Measurements from ENCODE around the gene ZMIZ1.

The ZMIZ1 gene

DNA sequence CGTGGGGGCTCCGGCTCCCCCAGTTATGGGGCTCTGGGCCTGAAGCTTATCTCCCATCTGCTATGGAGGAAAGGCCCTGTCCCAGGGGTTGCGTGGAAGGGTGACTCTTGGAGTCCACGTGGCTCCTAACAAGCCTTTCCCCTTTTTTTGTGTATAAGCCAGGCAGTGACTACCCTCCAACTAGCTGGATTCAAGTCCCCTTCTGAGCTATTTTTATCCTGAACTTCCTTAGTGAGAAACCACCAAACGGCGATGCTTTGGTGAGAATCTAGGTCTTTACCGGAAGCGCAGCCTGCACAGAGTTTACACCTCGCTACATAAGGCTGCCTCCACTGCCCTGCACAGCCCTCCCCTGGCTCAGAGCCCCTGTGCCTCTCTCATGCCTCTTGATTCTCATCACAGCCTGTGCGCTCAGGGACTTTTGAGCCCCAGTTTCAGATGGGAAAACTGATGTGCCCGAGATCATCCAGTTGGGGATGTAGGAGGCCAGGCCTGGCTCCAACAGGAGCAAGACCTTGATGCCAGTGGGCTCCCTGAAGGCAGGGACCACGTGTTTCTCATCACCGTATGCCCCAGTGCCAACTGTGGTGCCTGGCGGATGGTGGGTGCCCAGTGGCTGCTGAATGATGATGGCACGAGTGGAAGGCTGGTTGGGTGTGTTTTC, 176.2 kb downstream of the ZMIZ1 start:
- TF ChIP-seq, protein P1, sequence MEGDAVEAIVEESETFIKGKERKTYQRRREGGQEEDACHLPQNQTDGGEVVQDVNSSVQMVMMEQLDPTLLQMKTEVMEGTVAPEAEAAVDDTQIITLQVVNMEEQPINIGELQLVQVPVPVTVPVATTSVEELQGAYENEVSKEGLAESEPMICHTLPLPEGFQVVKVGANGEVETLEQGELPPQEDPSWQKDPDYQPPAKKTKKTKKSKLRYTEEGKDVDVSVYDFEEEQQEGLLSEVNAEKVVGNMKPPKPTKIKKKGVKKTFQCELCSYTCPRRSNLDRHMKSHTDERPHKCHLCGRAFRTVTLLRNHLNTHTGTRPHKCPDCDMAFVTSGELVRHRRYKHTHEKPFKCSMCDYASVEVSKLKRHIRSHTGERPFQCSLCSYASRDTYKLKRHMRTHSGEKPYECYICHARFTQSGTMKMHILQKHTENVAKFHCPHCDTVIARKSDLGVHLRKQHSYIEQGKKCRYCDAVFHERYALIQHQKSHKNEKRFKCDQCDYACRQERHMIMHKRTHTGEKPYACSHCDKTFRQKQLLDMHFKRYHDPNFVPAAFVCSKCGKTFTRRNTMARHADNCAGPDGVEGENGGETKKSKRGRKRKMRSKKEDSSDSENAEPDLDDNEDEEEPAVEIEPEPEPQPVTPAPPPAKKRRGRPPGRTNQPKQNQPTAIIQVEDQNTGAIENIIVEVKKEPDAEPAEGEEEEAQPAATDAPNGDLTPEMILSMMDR (conservative IDR thresholded peaks at IDR 0.05; ENCODE audit: low read depth, low read length) = no peak
- Histone ChIP-seq H4K20me1 (ENCODE audit: insufficient read depth) (no peaks in the 10 kb centered on the region), H3K27ac (peak overlapping the region; percentile 93), H3K9ac (peak overlapping the region; percentile 91), H3K4me2 (peak overlapping the region; percentile 69), H2AFZ (ENCODE audit: low read depth) (no peak overlapping the region), H3K36me3 (ENCODE audit: insufficient read depth) (no peaks in the 10 kb centered on the region), H3K79me2 (ENCODE audit: insufficient read depth, low read depth) (peaks cover 64% of the 10 kb centered on the region), H3K27me3 (ENCODE audit: insufficient read depth, low read depth) (no peaks in the 10 kb centered on the region), H3K4me1 (ENCODE audit: low read depth, poor library complexity, severe bottlenecking) (peaks cover 66% of the 10 kb centered on the region), H3K4me3 (IDR thresholded peaks at IDR 0.05; ENCODE audit: insufficient read depth, low read depth, low read length) (no peak overlapping the region)

GRCh38 chr10:79245539-79246208, 176.9 kb downstream of the ZMIZ1 start:
- Histone ChIP-seq H3K4me3 (IDR thresholded peaks at IDR 0.05; ENCODE audit: insufficient read depth, low read depth, low read length) (no peak overlapping the region), H2AFZ (ENCODE audit: low read depth) (no peak overlapping the region), H3K9ac (peak overlapping the region; percentile 91; the same call in 1 of the 2 replicates), H3K27ac (peak overlapping the region; percentile 93; the same call in 1 of the 2 replicates), H4K20me1 (ENCODE audit: insufficient read depth) (no peaks in the 10 kb centered on the region), H3K79me2 (ENCODE audit: insufficient read depth, low read depth) (peaks cover 71% of the 10 kb centered on the region), H3K4me2 (peak overlapping the region; percentile 69), H3K27me3 (ENCODE audit: insufficient read depth, low read depth) (no peaks in the 10 kb centered on the region), H3K4me1 (ENCODE audit: low read depth, poor library complexity, severe bottlenecking) (peaks cover 72% of the 10 kb centered on the region), H3K36me3 (ENCODE audit: insufficient read depth) (no peaks in the 10 kb centered on the region)
- TF ChIP-seq, protein P1 (conservative IDR thresholded peaks at IDR 0.05; ENCODE audit: low read depth, low read length) = no peak

GRCh38 chr10:79246209-79246581, 177.4 kb downstream of the ZMIZ1 start:
- Histone ChIP-seq H4K20me1 (ENCODE audit: insufficient read depth) (no peaks in the 10 kb centered on the region), H2AFZ (ENCODE audit: low read depth) (no peak overlapping the region), H3K79me2 (ENCODE audit: insufficient read depth, low read depth) (peaks cover 76% of the 10 kb centered on the region), H3K36me3 (ENCODE audit: insufficient read depth) (no peaks in the 10 kb centered on the region), H3K27ac (peak overlapping the region; percentile 93; the same call in 1 of the 2 replicates), H3K9ac (no peak overlapping the region), H3K4me2 (peak overlapping the region; percentile 69; the same call in 1 of the 2 replicates), H3K27me3 (ENCODE audit: insufficient read depth, low read depth) (no peaks in the 10 kb centered on the region), H3K4me1 (ENCODE audit: low read depth, poor library complexity, severe bottlenecking) (peaks cover 72% of the 10 kb centered on the region), H3K4me3 (IDR thresholded peaks at IDR 0.05; ENCODE audit: insufficient read depth, low read depth, low read length) (no peak overlapping the region)
- TF ChIP-seq, protein P1 (conservative IDR thresholded peaks at IDR 0.05; ENCODE audit: low read depth, low read length) = no peak

- Histone ChIP-seq H4K20me1 (ENCODE audit: insufficient read depth) (no peaks in the 10 kb centered on the region), H3K79me2 (ENCODE audit: insufficient read depth, low read depth) (peaks cover 82% of the 10 kb centered on the region), H3K27ac (peak overlapping the region; percentile 79; the same call in 1 of the 2 replicates), H2AFZ (ENCODE audit: low read depth) (no peak overlapping the region), H3K27me3 (ENCODE audit: insufficient read depth, low read depth) (no peaks in the 10 kb centered on the region), H3K36me3 (ENCODE audit: insufficient read depth) (no peaks in the 10 kb centered on the region), H3K9ac (no peak overlapping the region), H3K4me2 (peak overlapping the region; percentile 69; the same call in 1 of the 2 replicates), H3K4me1 (ENCODE audit: low read depth, poor library complexity, severe bottlenecking) (peaks cover 72% of the 10 kb centered on the region), H3K4me3 (IDR thresholded peaks at IDR 0.05; ENCODE audit: insufficient read depth, low read depth, low read length) (no peak overlapping the region)
- TF ChIP-seq, protein P1 (conservative IDR thresholded peaks at IDR 0.05; ENCODE audit: low read depth, low read length) = no peak
Observed at GRCh38 chr10:79246606-79247275, 178.0 kb downstream of the ZMIZ1 start.

All from KMS-11 (cell line).